Astrocyte (in vitro differentiated cells and primary cell): Measurements from ENCODE around the gene MAPK8IP2. TPM values are rescaled to one million over a fixed set of nuclear protein-coding genes. Genes with fewer than 3 reads are reported as not detected.

ENCODE experiments used
- DNase-seq: peaks from one replicate; pipeline ENCODE4 v3.0.0-alpha.2; 2010; ENCODE audit warnings: low read depth
- FAIRE-seq: peaks from 2 replicates; lab custom pipeline; 2011; peaks lifted over from hg19 to GRCh38; lab: Jason Lieb, UNC
- H2AFZ ChIP-seq: 2 replicates; pipeline ENCODE4 v1.6.0; 2012; ENCODE audit warnings: low read depth, low read length, inconsistent platforms
- H3K27ac ChIP-seq: 2 replicates; pipeline ENCODE4 v1.5.1; 2011; ENCODE audit warnings: low read depth, low read length, inconsistent platforms
- H3K27me3 ChIP-seq: 2 replicates; pipeline ENCODE4 v1.6.0; 2011; ENCODE audit warnings: low read length, inconsistent platforms; ENCODE audit not compliant: insufficient read depth
- H3K36me3 ChIP-seq: 2 replicates; pipeline ENCODE4 v1.5.1; 2011; ENCODE audit warnings: low read length, inconsistent platforms; ENCODE audit not compliant: insufficient read depth
- H3K4me1 ChIP-seq: 2 replicates; pipeline ENCODE4 v1.5.1; 2011; ENCODE audit warnings: low read length, inconsistent platforms; ENCODE audit not compliant: insufficient read depth
- H3K4me2 ChIP-seq: 2 replicates; pipeline ENCODE4 v1.6.0; 2012; ENCODE audit warnings: low read length, inconsistent platforms
- H3K4me3 ChIP-seq: 2 replicates; pipeline ENCODE4 v1.5.1; 2011; ENCODE audit warnings: low read depth, mild to moderate bottlenecking, low read length, inconsistent platforms; ENCODE audit not compliant: insufficient read depth
- H3K79me2 ChIP-seq: 2 replicates; pipeline ENCODE4 v1.6.0; 2012; ENCODE audit warnings: mild to moderate bottlenecking, low read length, inconsistent platforms; ENCODE audit not compliant: insufficient read depth
- H3K9ac ChIP-seq: 2 replicates; pipeline ENCODE4 v1.6.0; 2012; ENCODE audit warnings: mild to moderate bottlenecking, low read length, inconsistent platforms
- H3K9me3 ChIP-seq: 2 replicates; pipeline ENCODE4 v1.5.1; 2012; ENCODE audit warnings: low read depth, mild to moderate bottlenecking, low read length, inconsistent platforms; ENCODE audit not compliant: insufficient read depth
- H4K20me1 ChIP-seq: 2 replicates; pipeline ENCODE4 v1.6.0; 2012; ENCODE audit warnings: low read length, inconsistent platforms; ENCODE audit not compliant: insufficient read depth
- H3K27ac Mint-ChIP-seq: one replicate; pipeline ENCODE4 v1.8.0; 2021; ENCODE audit warnings: mild to moderate bottlenecking, mixed read lengths; ENCODE audit not compliant: unreplicated experiment
- H3K27me3 Mint-ChIP-seq: one replicate; pipeline ENCODE4 v1.8.0; 2021; ENCODE audit warnings: low read depth, mixed read lengths; ENCODE audit not compliant: unreplicated experiment
- H3K36me3 Mint-ChIP-seq: one replicate; pipeline ENCODE4 v1.8.0; 2021; ENCODE audit warnings: low read depth, mixed read lengths; ENCODE audit not compliant: unreplicated experiment
- H3K4me1 Mint-ChIP-seq: one replicate; pipeline ENCODE4 v1.8.0; 2021; ENCODE audit warnings: low read depth, mixed read lengths; ENCODE audit not compliant: unreplicated experiment
- H3K4me3 Mint-ChIP-seq: one replicate; pipeline ENCODE4 v1.8.0; 2021; ENCODE audit warnings: mild to moderate bottlenecking, moderate library complexity, mixed read lengths; ENCODE audit not compliant: unreplicated experiment
- H3K9me3 Mint-ChIP-seq: one replicate; pipeline ENCODE4 v1.8.0; 2021; ENCODE audit warnings: mild to moderate bottlenecking, mixed read lengths; ENCODE audit not compliant: unreplicated experiment
- CTCF ChIP-seq: IDR thresholded peaks from 2 replicates; pipeline ENCODE4 v1.5.1; 2011; ENCODE audit warnings: low read depth, mild to moderate bottlenecking, inconsistent platforms, low read length, moderate library complexity; ENCODE audit not compliant: insufficient read depth
- EZH2 ChIP-seq: IDR thresholded peaks from 2 replicates; pipeline ENCODE4 v1.6.1; 2012; ENCODE audit warnings: mild to moderate bottlenecking, low read length, inconsistent platforms; ENCODE audit not compliant: insufficient read depth
- total RNA-seq: library from RNA; stranded (reverse); gene quantifications from 2 replicates; pipeline ENCODE4 v1.2.1, GENCODE V29; 2021

The MAPK8IP2 gene
- total RNA-seq, 1 donor from 2014 or later = 4.7 TPM

GRCh38 chr22:50587407-50587806 lies 13.2 kb upstream of the MAPK8IP2 start:
- Mint-ChIP-seq H3K27me3 (peaks cover 27% of the 10 kb centered on the region), H3K4me1 (no peaks in the 10 kb centered on the region), H3K4me3 (no peak overlapping the region), H3K9me3 (peaks cover 4% of the 10 kb centered on the region), H3K36me3 (peaks cover 4% of the 10 kb centered on the region), H3K27ac (no peak overlapping the region)
- Histone ChIP-seq H4K20me1 (no peaks in the 10 kb centered on the region), H3K9me3 (no peaks in the 10 kb centered on the region), H3K27ac (no peak overlapping the region), H3K36me3 (no peaks in the 10 kb centered on the region), H3K79me2 (no peaks in the 10 kb centered on the region), H3K4me1 (peaks cover 6% of the 10 kb centered on the region), H3K4me3 (no peak overlapping the region), H3K4me2 (no peak overlapping the region), H2AFZ (no peak overlapping the region), H3K27me3 (peaks cover 3% of the 10 kb centered on the region), H3K9ac (no peak overlapping the region)
- DNase-seq = no peak
- TF ChIP-seq EZH2 (no peak), CTCF (no peak)
- no peak for FAIRE-seq

GRCh38 chr22:50595189-50595588 lies 5.4 kb upstream of the MAPK8IP2 start:
- H4K20me1 ChIP-seq = no peaks in the 10 kb centered on the region
- no peak for TF ChIP-seq EZH2
- no peak for TF ChIP-seq CTCF
- FAIRE-seq (no peak), DNase-seq (no peak)
- no peak overlapping the region for H3K27ac ChIP-seq
- H3K4me3 ChIP-seq = no peak overlapping the region
- no peaks in the 10 kb centered on the region for H3K36me3 ChIP-seq
- no peak overlapping the region for H2AFZ ChIP-seq
- Mint-ChIP-seq H3K27ac (no peak overlapping the region), H3K27me3 (peaks cover 28% of the 10 kb centered on the region), H3K4me3 (peak overlapping the region; percentile 40), H3K36me3 (peaks cover 20% of the 10 kb centered on the region), H3K4me1 (peaks cover 5% of the 10 kb centered on the region), H3K9me3 (peaks cover 2% of the 10 kb centered on the region)
- H3K27me3 ChIP-seq = peaks cover 6% of the 10 kb centered on the region
- H3K79me2 ChIP-seq = no peaks in the 10 kb centered on the region
- H3K9me3 ChIP-seq = no peaks in the 10 kb centered on the region
- H3K4me1 ChIP-seq = no peaks in the 10 kb centered on the region
- H3K4me2 ChIP-seq = no peak overlapping the region
- H3K9ac ChIP-seq = no peak overlapping the region

GRCh38 chr22:50597097-50597496 lies 3.5 kb upstream of the MAPK8IP2 start:
- Histone ChIP-seq H3K4me2 (no peak overlapping the region), H2AFZ (no peak overlapping the region), H4K20me1 (no peaks in the 10 kb centered on the region), H3K36me3 (no peaks in the 10 kb centered on the region), H3K79me2 (no peaks in the 10 kb centered on the region), H3K4me3 (no peak overlapping the region), H3K27ac (no peak overlapping the region), H3K9me3 (no peaks in the 10 kb centered on the region), H3K4me1 (no peaks in the 10 kb centered on the region), H3K27me3 (peaks cover 9% of the 10 kb centered on the region), H3K9ac (no peak overlapping the region)
- TF ChIP-seq EZH2 (no peak), CTCF (no peak)
- no peak for DNase-seq
- Mint-ChIP-seq H3K36me3 (peaks cover 21% of the 10 kb centered on the region), H3K4me1 (peaks cover 7% of the 10 kb centered on the region), H3K27me3 (peaks cover 32% of the 10 kb centered on the region), H3K9me3 (peaks cover 2% of the 10 kb centered on the region), H3K27ac (no peak overlapping the region), H3K4me3 (no peak overlapping the region)
- FAIRE-seq = no peak
